Astrocyte (in vitro differentiated cells and primary cell): Measurements from ENCODE around the gene INPP4A.

Experiments used
- EZH2 ChIP-seq: IDR thresholded peaks from 2 replicates; pipeline ENCODE4 v1.6.1; 2012; ENCODE audit warnings: mild to moderate bottlenecking, low read length, inconsistent platforms; ENCODE audit not compliant: insufficient read depth
- TF ChIP-seq, protein P1 (sequence below): IDR thresholded peaks from 2 replicates; pipeline ENCODE4 v1.5.1; 2011; ENCODE audit warnings: low read depth, mild to moderate bottlenecking, inconsistent platforms, low read length, moderate library complexity; ENCODE audit not compliant: insufficient read depth

DNA sequence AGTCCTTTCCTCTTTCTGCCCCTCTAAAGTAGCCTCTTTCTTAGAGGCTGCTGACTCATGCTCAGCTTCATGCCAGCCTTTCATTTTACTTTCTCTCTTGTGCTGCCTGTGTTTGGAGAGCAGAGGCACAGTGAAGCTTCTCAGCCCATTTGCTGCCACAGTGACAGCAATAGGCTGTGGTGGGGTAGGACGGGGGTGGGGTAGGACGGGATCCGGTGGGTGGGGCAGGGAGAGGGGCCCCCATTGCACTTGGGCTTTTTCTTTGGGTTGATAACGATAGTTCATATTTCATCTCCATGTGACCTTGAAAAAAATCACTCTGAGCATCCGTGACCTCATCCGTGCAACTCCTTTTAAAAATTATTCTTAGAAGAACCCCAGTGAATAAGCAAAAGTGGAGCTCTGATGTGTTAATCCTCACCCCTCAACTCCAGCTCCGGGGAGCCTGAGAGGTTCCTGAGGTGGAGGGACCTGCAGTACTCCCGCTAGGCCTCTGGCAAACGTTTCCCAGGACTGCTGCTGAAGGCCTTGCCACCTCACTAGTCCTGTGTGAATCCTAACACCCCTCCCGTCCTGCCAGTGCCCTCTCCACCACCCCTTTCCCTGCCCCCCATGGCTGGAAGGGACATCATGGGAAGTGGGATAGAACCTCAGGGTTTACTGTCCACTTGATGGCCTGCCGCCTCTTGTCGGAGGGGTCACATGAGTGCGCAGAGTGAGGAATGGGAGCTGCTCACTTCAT lies 70.8 kb downstream of the INPP4A start:
- no peak for TF ChIP-seq EZH2
- TF ChIP-seq, protein P1, sequence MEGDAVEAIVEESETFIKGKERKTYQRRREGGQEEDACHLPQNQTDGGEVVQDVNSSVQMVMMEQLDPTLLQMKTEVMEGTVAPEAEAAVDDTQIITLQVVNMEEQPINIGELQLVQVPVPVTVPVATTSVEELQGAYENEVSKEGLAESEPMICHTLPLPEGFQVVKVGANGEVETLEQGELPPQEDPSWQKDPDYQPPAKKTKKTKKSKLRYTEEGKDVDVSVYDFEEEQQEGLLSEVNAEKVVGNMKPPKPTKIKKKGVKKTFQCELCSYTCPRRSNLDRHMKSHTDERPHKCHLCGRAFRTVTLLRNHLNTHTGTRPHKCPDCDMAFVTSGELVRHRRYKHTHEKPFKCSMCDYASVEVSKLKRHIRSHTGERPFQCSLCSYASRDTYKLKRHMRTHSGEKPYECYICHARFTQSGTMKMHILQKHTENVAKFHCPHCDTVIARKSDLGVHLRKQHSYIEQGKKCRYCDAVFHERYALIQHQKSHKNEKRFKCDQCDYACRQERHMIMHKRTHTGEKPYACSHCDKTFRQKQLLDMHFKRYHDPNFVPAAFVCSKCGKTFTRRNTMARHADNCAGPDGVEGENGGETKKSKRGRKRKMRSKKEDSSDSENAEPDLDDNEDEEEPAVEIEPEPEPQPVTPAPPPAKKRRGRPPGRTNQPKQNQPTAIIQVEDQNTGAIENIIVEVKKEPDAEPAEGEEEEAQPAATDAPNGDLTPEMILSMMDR, result no peak
